GM12864 (cell line): ENCODE measurements around the gene TBX1.

Experiments
- DNase-seq: peaks from one replicate; pipeline ENCODE4 v3.0.0-alpha.2; 2011; ENCODE audit warnings: low read depth
- H3K4me3 ChIP-seq: 2 replicates; pipeline ENCODE4 v1.5.1; 2011; ENCODE audit warnings: mild to moderate bottlenecking, low read depth, low read length, control low read depth
- CTCF ChIP-seq: IDR thresholded peaks from 2 replicates; pipeline ENCODE4 v1.5.1; 2011; ENCODE audit warnings: low read depth, mild to moderate bottlenecking, moderate library complexity, low read length, control low read depth, inconsistent platforms; ENCODE audit errors: missing control alignments

The TBX1 gene

GRCh38 chr22:19760058-19760950 is at the start of gene TBX1:
Gene TBX1 (plus strand): TSS chr22:19760778. CDS start chr22:19760844, 66 bp downstream.
- no peak within 1 kb of the TSS for H3K4me3 ChIP-seq
- TF ChIP-seq CTCF: no peak
- no peak for DNase-seq

- H3K4me3 ChIP-seq: no peak overlapping the region
- no peak for TF ChIP-seq CTCF
- no peak for DNase-seq
These were observed 47.3 kb upstream of the TBX1 start for GRCh38 chr22:19713245-19713644.

GRCh38 chr22:19713650-19714311 is 46.8 kb upstream of the TBX1 start:
- no peak for TF ChIP-seq CTCF
- no peak overlapping the region for H3K4me3 ChIP-seq
- DNase-seq: no peak

GRCh38 chr22:19714312-19715187 is 46.0 kb upstream of the TBX1 start, which contains the start of gene SEPTIN5:
Gene SEPTIN5 (plus strand): TSS chr22:19714503. CDS start chr22:19714589, 86 bp downstream.
- DNase-seq: no peak
- no peak for TF ChIP-seq CTCF
- H3K4me3 ChIP-seq: no peak within 1 kb of the TSS; the same call in 1 of the 2 replicates

- no peak for DNase-seq
- no peak overlapping the region for H3K4me3 ChIP-seq
- TF ChIP-seq CTCF: no peak
These were observed 45.2 kb upstream of the TBX1 start for GRCh38 chr22:19715188-19715930.

- no peak overlapping the region for H3K4me3 ChIP-seq
- no peak for DNase-seq
- no peak for TF ChIP-seq CTCF
These were observed 44.3 kb upstream of the TBX1 start for GRCh38 chr22:19716041-19716828.
